Measurements from ENCODE around the gene ZNF331. TPM values are rescaled to one million over a fixed set of nuclear protein-coding genes. Genes with fewer than 3 reads are reported as not detected.

ZNF331 gene
- total RNA-seq, 1 donor from 2014 or later: 25.7 TPM

GRCh38 chr19:53608381-53608780, 70.4 kb downstream of the ZNF331 start:
- no peaks in the 10 kb centered on the region for H3K9me3 Mint-ChIP-seq
- no peaks in the 10 kb centered on the region for H3K27me3 Mint-ChIP-seq
- H3K4me3 Mint-ChIP-seq: no peak overlapping the region
- DNase-seq (ENCODE audit: extremely low spot score, unreplicated experiment): no peak
- no peak overlapping the region for H3K27ac Mint-ChIP-seq
- H3K4me1 Mint-ChIP-seq (ENCODE audit: unreplicated experiment): peaks cover 6% of the 10 kb centered on the region
- H3K36me3 Mint-ChIP-seq: no peaks in the 10 kb centered on the region
- no peak for TF ChIP-seq CTCF (conservative IDR thresholded peaks at IDR 0.05)

- H3K36me3 Mint-ChIP-seq: no peaks in the 10 kb centered on the region
- H3K27me3 Mint-ChIP-seq: no peaks in the 10 kb centered on the region
- peak overlapping the region; percentile 9 for H3K27ac Mint-ChIP-seq
- no peaks in the 10 kb centered on the region for H3K9me3 Mint-ChIP-seq
- no peak for DNase-seq (ENCODE audit: extremely low spot score, unreplicated experiment)
- peak overlapping the region; percentile 21 for H3K4me3 Mint-ChIP-seq
- no peak for TF ChIP-seq CTCF (conservative IDR thresholded peaks at IDR 0.05)
- peaks cover 6% of the 10 kb centered on the region for H3K4me1 Mint-ChIP-seq (ENCODE audit: unreplicated experiment)
Observed at GRCh38 chr19:53612762-53613526, 75.0 kb downstream of the ZNF331 start.

DNA sequence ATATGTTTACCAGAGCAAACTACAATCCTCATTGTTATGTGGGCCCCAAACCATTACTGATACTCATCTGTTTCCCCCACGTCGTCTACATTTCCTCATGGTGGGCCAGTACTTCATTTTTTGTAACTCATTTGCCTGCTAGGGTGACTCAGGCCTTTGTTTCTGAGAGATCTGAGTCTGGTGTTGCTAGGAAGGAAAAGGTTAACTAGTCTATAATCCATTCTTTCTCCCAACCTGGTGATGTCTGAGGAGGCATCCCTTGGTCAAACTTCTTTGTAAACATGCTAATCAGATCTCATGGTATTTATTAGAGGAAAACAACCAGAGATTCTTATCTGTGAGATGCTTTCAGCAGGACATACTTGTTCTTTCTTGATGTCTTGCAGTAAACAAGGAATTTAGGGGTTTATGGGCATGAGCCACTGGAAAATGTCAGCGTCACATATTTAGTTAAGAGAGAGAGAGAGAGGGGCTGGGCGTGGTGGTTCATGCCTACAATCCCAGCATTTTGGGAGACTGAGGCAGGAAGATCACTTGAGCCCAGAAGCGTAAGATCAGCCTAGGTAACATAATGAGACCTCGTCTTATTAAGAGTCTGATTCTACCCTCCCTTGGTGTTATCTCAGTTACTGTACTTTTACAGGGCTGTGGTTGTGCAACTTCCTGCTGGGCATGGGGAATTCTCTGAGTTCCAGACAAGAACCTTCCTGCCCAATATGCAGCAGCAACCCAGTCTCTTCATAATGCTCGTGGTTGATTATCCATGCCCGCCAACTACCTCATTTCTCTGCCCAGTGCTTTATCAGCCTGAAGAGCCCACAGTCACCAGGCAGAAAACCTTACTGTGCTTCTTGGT, 84.2 kb downstream of the ZNF331 start:
- H3K9me3 Mint-ChIP-seq: no peaks in the 10 kb centered on the region
- no peak overlapping the region for H3K27ac Mint-ChIP-seq
- H3K4me3 Mint-ChIP-seq: no peak overlapping the region
- no peaks in the 10 kb centered on the region for H3K36me3 Mint-ChIP-seq
- DNase-seq (ENCODE audit: extremely low spot score, unreplicated experiment): no peak
- H3K4me1 Mint-ChIP-seq (ENCODE audit: unreplicated experiment): no peaks in the 10 kb centered on the region
- no peaks in the 10 kb centered on the region for H3K27me3 Mint-ChIP-seq
- TF ChIP-seq CTCF (conservative IDR thresholded peaks at IDR 0.05): no peak

- Mint-ChIP-seq H3K9me3 (no peaks in the 10 kb centered on the region), H3K4me3 (no peak overlapping the region), H3K27me3 (no peaks in the 10 kb centered on the region), H3K4me1 (ENCODE audit: unreplicated experiment) (no peaks in the 10 kb centered on the region), H3K36me3 (no peaks in the 10 kb centered on the region), H3K27ac (no peak overlapping the region)
- no peak for DNase-seq (ENCODE audit: extremely low spot score, unreplicated experiment)
- no peak for TF ChIP-seq CTCF (conservative IDR thresholded peaks at IDR 0.05)
Observed at GRCh38 chr19:53624771-53625545, 87.0 kb downstream of the ZNF331 start.

DNA sequence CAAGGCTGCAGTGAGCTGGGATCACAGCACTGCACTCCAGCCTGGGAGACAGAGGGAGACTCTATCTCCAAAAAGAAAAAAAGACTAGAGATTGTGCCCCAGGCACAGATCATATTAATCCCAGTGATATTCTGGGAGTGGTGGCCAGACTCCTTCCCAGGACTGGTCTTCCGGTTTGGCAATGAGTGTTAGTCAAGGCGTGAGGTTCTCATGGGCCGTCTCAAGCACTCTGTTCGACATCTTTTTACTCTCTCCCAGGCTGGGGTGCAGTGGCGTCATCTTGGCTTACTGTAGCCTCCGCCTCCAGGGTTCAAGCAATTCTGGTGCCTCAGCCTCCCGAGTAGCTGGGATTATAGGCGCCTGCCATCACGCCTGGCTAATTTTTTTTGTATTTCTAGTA, 88.5 kb downstream of the ZNF331 start:
- no peak overlapping the region for H3K27ac Mint-ChIP-seq
- H3K4me1 Mint-ChIP-seq (ENCODE audit: unreplicated experiment): no peaks in the 10 kb centered on the region
- no peaks in the 10 kb centered on the region for H3K9me3 Mint-ChIP-seq
- H3K27me3 Mint-ChIP-seq: no peaks in the 10 kb centered on the region
- no peaks in the 10 kb centered on the region for H3K36me3 Mint-ChIP-seq
- DNase-seq (ENCODE audit: extremely low spot score, unreplicated experiment): no peak
- H3K4me3 Mint-ChIP-seq: no peak overlapping the region
- no peak for TF ChIP-seq CTCF (conservative IDR thresholded peaks at IDR 0.05)

All from type B pancreatic cell (in vitro differentiated cells).